ENCODE measurements around the gene S1PR1.

S1PR1 gene

GRCh38 chr1:101280049-101280592 is 43.3 kb downstream of the S1PR1 start:
- DNase-seq (ENCODE audit: low read depth): no peak

- no peak for DNase-seq (ENCODE audit: low read depth)
These were observed 44.3 kb downstream of the S1PR1 start for GRCh38 chr1:101280942-101281654.

- DNase-seq (ENCODE audit: low read depth): no peak
These were observed 44.9 kb downstream of the S1PR1 start for GRCh38 chr1:101281751-101282150.

GRCh38 chr1:101282314-101283038 is 45.7 kb downstream of the S1PR1 start:
- no peak for DNase-seq (ENCODE audit: low read depth)

- no peak for DNase-seq (ENCODE audit: low read depth)
These were observed 46.6 kb downstream of the S1PR1 start for GRCh38 chr1:101283443-101283842.

- no peak for DNase-seq (ENCODE audit: low read depth)
These were observed 47.2 kb downstream of the S1PR1 start for GRCh38 chr1:101284021-101284420.

GRCh38 chr1:101284622-101285218 is 47.9 kb downstream of the S1PR1 start:
- no peak for DNase-seq (ENCODE audit: low read depth)

GRCh38 chr1:101285922-101286570 is 49.2 kb downstream of the S1PR1 start:
- DNase-seq (ENCODE audit: low read depth): no peak

GRCh38 chr1:101288491-101288944 is 51.7 kb downstream of the S1PR1 start:
- DNase-seq (ENCODE audit: low read depth): no peak

GRCh38 chr1:101290119-101290921 is 53.5 kb downstream of the S1PR1 start:
- no peak for DNase-seq (ENCODE audit: low read depth)

Data from stimulated activated CD8-positive, alpha-beta memory T cell treated with anti-CD3 and anti-CD28 coated beads, Interleukin-15, amount 100 ng/mL, for 24 hours (primary cell).